ENCODE measurements around the gene UBAP2.
"Not testable (repeated sequence)": the region's sequence is repeated elsewhere in the genome, so short reads cannot be mapped to it uniquely, and the experiment has no call there.

The UBAP2 gene

GRCh38 chr9:34046784-34047379 lies 1.8 kb downstream of the UBAP2 start:
- no peak for DNase-seq

GRCh38 chr9:34045903-34046302 lies 2.8 kb downstream of the UBAP2 start:
- no peak for DNase-seq

- DNase-seq: not testable (repeated sequence)
Measured at GRCh38 chr9:34042074-34042473, 6.6 kb downstream of the UBAP2 start.

GRCh38 chr9:34038851-34039250 lies 9.8 kb downstream of the UBAP2 start:
- not testable (repeated sequence) for DNase-seq

- no peak for DNase-seq
Measured at GRCh38 chr9:34037626-34038025, 11.1 kb downstream of the UBAP2 start.

GRCh38 chr9:34036625-34037024 lies 12.1 kb downstream of the UBAP2 start:
- no peak for DNase-seq

GRCh38 chr9:34035656-34036055 lies 13.0 kb downstream of the UBAP2 start:
- no peak for DNase-seq

- DNase-seq: no peak
Measured at GRCh38 chr9:34034698-34035065, 14.0 kb downstream of the UBAP2 start.

GRCh38 chr9:34032631-34033030 lies 16.1 kb downstream of the UBAP2 start:
- DNase-seq: no peak

GRCh38 chr9:34027845-34028574 lies 20.7 kb downstream of the UBAP2 start:
- no peak for DNase-seq

GRCh38 chr9:34025811-34026210 lies 22.9 kb downstream of the UBAP2 start:
- DNase-seq: no peak

- DNase-seq: no peak
Measured at GRCh38 chr9:34025062-34025461, 23.6 kb downstream of the UBAP2 start.

GRCh38 chr9:34024476-34024875 lies 24.2 kb downstream of the UBAP2 start:
- not testable (repeated sequence) for DNase-seq

- no peak for DNase-seq
Measured at GRCh38 chr9:34016149-34016548, 32.5 kb downstream of the UBAP2 start.

- DNase-seq: peak; percentile 55
Measured at GRCh38 chr9:34010979-34011378, 37.7 kb downstream of the UBAP2 start.

GRCh38 chr9:34001951-34002350 lies 46.7 kb downstream of the UBAP2 start:
- DNase-seq: no peak

- no peak for DNase-seq
Measured at GRCh38 chr9:34001298-34001697, 47.4 kb downstream of the UBAP2 start.

GRCh38 chr9:33995449-33995848 lies 53.2 kb downstream of the UBAP2 start:
- no peak for DNase-seq

GRCh38 chr9:33993104-33993503 lies 55.6 kb downstream of the UBAP2 start:
- DNase-seq: no peak

- no peak for DNase-seq
Measured at GRCh38 chr9:33992632-33993031, 56.1 kb downstream of the UBAP2 start.

GRCh38 chr9:33988219-33988890 lies 60.3 kb downstream of the UBAP2 start:
- no peak for DNase-seq

- no peak for DNase-seq
Measured at GRCh38 chr9:33976414-33976813, 72.3 kb downstream of the UBAP2 start.

GRCh38 chr9:33972698-33973097 lies 76.0 kb downstream of the UBAP2 start:
- DNase-seq: no peak

GRCh38 chr9:33964086-33964768 lies 84.5 kb downstream of the UBAP2 start:
- DNase-seq: no peak
